ENCODE measurements around the gene ABHD15. TPM values are rescaled to one million over a fixed set of nuclear protein-coding genes. Genes with fewer than 3 reads are reported as not detected.

ABHD15 gene
- total and polyA plus RNA-seq, 2 donors (not counting 3 experiments of a cell fraction or from before 2014, with no cell fraction given): 3.8 to 5.6 TPM

DNA sequence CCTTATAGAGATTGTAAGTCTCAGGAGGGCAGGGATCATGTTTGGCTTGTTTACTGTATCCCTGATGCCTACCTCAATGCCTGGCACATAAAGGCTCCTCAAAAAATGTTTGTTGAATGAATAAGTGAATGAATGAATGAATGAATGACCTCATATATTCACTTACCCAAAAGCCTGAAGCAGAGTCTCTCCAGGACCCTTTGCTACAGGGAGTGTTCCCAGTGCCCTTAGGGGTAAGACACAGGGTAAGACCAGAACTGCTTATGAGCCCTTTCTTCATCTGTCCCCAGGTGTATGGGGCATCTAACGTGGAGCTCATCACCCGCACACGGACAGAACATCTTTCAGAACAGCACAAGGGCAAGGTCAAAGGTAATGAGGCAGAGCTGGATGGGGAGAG, 43.6 kb upstream of the ABHD15 start:
- Histone ChIP-seq H3K27me3 (ENCODE audit: control insufficient read depth in 2 of 2, insufficient read depth in 2 of 2, low read length in 2 of 2) (no peaks in the 10 kb centered on the region), H3K4me1 (ENCODE audit: control insufficient read depth, extremely low read depth, insufficient read depth, low read length) (peaks cover 10% of the 10 kb centered on the region), H3K4me3 (replicated peaks in 1 of 3; ENCODE audit: insufficient read depth in 1 of 3, low read depth in 1 of 3, low read length in 3 of 3) (no peak overlapping the region), H2AFZ (ENCODE audit: low read depth, low read length) (no peak overlapping the region), H3K36me3 (ENCODE audit: control insufficient read depth in 2 of 2, extremely low read depth in 1 of 2, insufficient read depth in 2 of 2, low read length in 2 of 2) (peaks cover 0 to 4% of the 10 kb centered on the region in 2 experiments), H3K9ac (replicated peaks; ENCODE audit: extremely low read depth, insufficient read depth, low read length) (no peak overlapping the region), H3K79me2 (ENCODE audit: control insufficient read depth, insufficient read depth, low read length) (no peaks in the 10 kb centered on the region), H3K4me2 (ENCODE audit: insufficient read depth, low read length) (no peak overlapping the region), H3K9me3 (replicated peaks; ENCODE audit: control insufficient read depth, insufficient read depth, low read length) (no peaks in the 10 kb centered on the region), H3K9me1 (replicated peaks; ENCODE audit: control insufficient read depth, extremely low read depth, insufficient read depth, low read length) (no peaks in the 10 kb centered on the region), H3K27ac (ENCODE audit: insufficient read depth, low read depth, low read length) (no peak overlapping the region), H4K20me1 (replicated peaks; ENCODE audit: control insufficient read depth, extremely low read depth, insufficient read depth, low read length) (no peaks in the 10 kb centered on the region)
- ChIA-PET CTCF (interaction anchor here (0.7 kb wide), 1 partner anchor 18 kb away, joined by 3 read pairs; the partner anchor contains the start of gene ANKRD13B), POLR2A (no interaction called here)
- intact Hi-C loops (cut with micrococcal nuclease): no loop called here
- no peak for TF ChIP-seq FOS (IDR thresholded peaks at IDR 0.05; ENCODE audit: borderline replicate concordance, insufficient read depth, low read length)
- TF ChIP-seq, protein P1, sequence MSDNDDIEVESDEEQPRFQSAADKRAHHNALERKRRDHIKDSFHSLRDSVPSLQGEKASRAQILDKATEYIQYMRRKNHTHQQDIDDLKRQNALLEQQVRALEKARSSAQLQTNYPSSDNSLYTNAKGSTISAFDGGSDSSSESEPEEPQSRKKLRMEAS (IDR thresholded peaks at IDR 0.05; ENCODE audit: insufficient read depth, insufficient read length): no peak
- TF ChIP-seq MYC (IDR thresholded peaks at IDR 0.05; ENCODE audit: low read depth, low read length): no peak
- no peak for TF ChIP-seq POLR2AphosphoS5 (IDR thresholded peaks at IDR 0.05; ENCODE audit: insufficient read depth, low read depth, low read length)
- TF ChIP-seq, protein P2, sequence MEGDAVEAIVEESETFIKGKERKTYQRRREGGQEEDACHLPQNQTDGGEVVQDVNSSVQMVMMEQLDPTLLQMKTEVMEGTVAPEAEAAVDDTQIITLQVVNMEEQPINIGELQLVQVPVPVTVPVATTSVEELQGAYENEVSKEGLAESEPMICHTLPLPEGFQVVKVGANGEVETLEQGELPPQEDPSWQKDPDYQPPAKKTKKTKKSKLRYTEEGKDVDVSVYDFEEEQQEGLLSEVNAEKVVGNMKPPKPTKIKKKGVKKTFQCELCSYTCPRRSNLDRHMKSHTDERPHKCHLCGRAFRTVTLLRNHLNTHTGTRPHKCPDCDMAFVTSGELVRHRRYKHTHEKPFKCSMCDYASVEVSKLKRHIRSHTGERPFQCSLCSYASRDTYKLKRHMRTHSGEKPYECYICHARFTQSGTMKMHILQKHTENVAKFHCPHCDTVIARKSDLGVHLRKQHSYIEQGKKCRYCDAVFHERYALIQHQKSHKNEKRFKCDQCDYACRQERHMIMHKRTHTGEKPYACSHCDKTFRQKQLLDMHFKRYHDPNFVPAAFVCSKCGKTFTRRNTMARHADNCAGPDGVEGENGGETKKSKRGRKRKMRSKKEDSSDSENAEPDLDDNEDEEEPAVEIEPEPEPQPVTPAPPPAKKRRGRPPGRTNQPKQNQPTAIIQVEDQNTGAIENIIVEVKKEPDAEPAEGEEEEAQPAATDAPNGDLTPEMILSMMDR (IDR thresholded peaks at IDR 0.05; ENCODE audit: extremely low read depth in 1 of 2, insufficient read depth in 1 of 2, low read depth in 1 of 2, low read length in 2 of 2): no peak
- no peak for TF ChIP-seq EZH2 (IDR thresholded peaks at IDR 0.05; ENCODE audit: borderline replicate concordance, low read depth, low read length, severe bottlenecking)
- TF ChIP-seq GATA2 (IDR thresholded peaks at IDR 0.05; ENCODE audit: insufficient read depth, insufficient read length, low read depth, low read length): no peak
- FAIRE-seq (no peak), DNase-seq (ENCODE audit: low read depth, low spot score) (no peak)
- dilution Hi-C loops (cut with MboI; ENCODE audit: extremely low pct_ligation_motif_present, low sequenced_read_pairs): no loop called here
- BruUV-seq (replicated peaks): no TSS peak

Data from endothelial cell of umbilical vein (primary cell).